Mesothelial cell of epicardium (in vitro differentiated cells): ENCODE measurements around the gene AJAP1. TPM values are rescaled to one million over a fixed set of nuclear protein-coding genes. Genes with fewer than 3 reads are reported as not detected.

Experiments used
- DNase-seq, 2 experiments: peaks; one replicate each; pipeline ENCODE4 v3.0.0; 2021; ENCODE audit warnings: low spot score in 2 of 2; ENCODE audit not compliant: unreplicated experiment in 2 of 2
- H3K27ac Mint-ChIP-seq: 2 replicates; pipeline ENCODE4 v1.8.0; 2021; ENCODE audit warnings: mixed read lengths
- H3K27me3 Mint-ChIP-seq: 2 replicates; pipeline ENCODE4 v1.8.0; 2021; ENCODE audit warnings: low read depth, mixed read lengths
- H3K36me3 Mint-ChIP-seq: 2 replicates; pipeline ENCODE4 v1.8.0; 2021; ENCODE audit warnings: mixed read lengths
- H3K4me1 Mint-ChIP-seq: 2 replicates; pipeline ENCODE4 v1.8.0; 2021; ENCODE audit warnings: mixed read lengths
- H3K4me3 Mint-ChIP-seq: 2 replicates; pipeline ENCODE4 v1.8.0; 2021; ENCODE audit warnings: mild to moderate bottlenecking, moderate library complexity, mixed read lengths
- H3K9me3 Mint-ChIP-seq: 2 replicates; pipeline ENCODE4 v1.8.0; 2021; ENCODE audit warnings: mixed read lengths
- total RNA-seq: library from RNA; stranded (reverse); gene quantifications from 3 replicates; pipeline ENCODE4 v1.2.1, GENCODE V29; 2021
- TF ChIP-seq, protein P1 (sequence below): fragments of 200-600 bp; sonication (generic); IDR thresholded peaks from one replicate; pipeline ENCODE4 v1.5.0; 2021; ENCODE audit warnings: antibody characterized with exemption; ENCODE audit not compliant: unreplicated experiment

The AJAP1 gene
- total RNA-seq, 1 donor from 2014 or later = 2.4 TPM

DNA sequence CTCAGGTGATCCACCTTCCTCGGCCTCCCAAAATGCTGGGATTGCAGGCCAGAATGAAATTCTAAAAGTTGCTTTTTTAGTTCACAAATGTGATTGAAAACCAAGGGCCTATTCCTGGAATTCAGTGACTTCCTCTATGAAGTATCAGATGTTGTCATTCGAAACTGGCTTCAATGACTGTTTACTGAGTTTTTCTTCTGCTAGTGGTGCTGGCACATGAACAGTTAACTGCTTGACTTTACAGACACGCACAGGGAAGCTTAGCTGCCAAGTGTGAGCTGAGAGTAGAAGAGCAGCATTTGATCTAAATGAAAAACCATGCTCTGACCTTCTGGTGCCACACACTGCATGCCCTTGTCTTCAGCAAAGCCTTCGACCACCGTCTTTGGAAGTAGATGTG lies 32.8 kb upstream of the AJAP1 start:
- no peaks in the 10 kb centered on the region for H3K4me1 Mint-ChIP-seq
- TF ChIP-seq, protein P1, sequence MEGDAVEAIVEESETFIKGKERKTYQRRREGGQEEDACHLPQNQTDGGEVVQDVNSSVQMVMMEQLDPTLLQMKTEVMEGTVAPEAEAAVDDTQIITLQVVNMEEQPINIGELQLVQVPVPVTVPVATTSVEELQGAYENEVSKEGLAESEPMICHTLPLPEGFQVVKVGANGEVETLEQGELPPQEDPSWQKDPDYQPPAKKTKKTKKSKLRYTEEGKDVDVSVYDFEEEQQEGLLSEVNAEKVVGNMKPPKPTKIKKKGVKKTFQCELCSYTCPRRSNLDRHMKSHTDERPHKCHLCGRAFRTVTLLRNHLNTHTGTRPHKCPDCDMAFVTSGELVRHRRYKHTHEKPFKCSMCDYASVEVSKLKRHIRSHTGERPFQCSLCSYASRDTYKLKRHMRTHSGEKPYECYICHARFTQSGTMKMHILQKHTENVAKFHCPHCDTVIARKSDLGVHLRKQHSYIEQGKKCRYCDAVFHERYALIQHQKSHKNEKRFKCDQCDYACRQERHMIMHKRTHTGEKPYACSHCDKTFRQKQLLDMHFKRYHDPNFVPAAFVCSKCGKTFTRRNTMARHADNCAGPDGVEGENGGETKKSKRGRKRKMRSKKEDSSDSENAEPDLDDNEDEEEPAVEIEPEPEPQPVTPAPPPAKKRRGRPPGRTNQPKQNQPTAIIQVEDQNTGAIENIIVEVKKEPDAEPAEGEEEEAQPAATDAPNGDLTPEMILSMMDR = no peak
- H3K9me3 Mint-ChIP-seq = no peaks in the 10 kb centered on the region
- DNase-seq = no peak
- no peak overlapping the region for H3K4me3 Mint-ChIP-seq
- H3K27me3 Mint-ChIP-seq = peaks cover 12% of the 10 kb centered on the region
- H3K27ac Mint-ChIP-seq = no peak overlapping the region
- no peaks in the 10 kb centered on the region for H3K36me3 Mint-ChIP-seq

DNA sequence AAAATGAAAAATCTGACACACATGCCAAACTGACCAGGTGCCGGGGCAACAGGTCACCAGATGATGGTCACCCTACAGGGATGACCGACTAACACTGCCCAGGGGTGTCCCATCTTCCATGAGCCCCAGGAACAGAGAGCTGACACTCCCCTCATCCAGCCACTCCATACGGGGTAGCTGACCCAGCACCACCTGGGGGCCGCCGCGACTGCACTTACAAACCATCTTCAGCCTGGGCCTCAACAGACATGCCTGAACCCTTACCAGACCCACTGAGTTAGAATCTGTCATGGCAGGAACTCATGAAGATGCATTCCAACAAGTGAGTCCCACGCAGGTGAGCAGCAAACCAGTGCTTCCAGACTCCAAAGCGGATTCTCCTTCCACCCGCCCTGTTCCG lies 31.6 kb upstream of the AJAP1 start:
- H3K4me1 Mint-ChIP-seq = no peaks in the 10 kb centered on the region
- H3K4me3 Mint-ChIP-seq = no peak overlapping the region
- peaks cover 23% of the 10 kb centered on the region for H3K27me3 Mint-ChIP-seq
- TF ChIP-seq, protein P1 = no peak
- no peaks in the 10 kb centered on the region for H3K36me3 Mint-ChIP-seq
- no peak for DNase-seq
- no peak overlapping the region for H3K27ac Mint-ChIP-seq
- no peaks in the 10 kb centered on the region for H3K9me3 Mint-ChIP-seq

DNA sequence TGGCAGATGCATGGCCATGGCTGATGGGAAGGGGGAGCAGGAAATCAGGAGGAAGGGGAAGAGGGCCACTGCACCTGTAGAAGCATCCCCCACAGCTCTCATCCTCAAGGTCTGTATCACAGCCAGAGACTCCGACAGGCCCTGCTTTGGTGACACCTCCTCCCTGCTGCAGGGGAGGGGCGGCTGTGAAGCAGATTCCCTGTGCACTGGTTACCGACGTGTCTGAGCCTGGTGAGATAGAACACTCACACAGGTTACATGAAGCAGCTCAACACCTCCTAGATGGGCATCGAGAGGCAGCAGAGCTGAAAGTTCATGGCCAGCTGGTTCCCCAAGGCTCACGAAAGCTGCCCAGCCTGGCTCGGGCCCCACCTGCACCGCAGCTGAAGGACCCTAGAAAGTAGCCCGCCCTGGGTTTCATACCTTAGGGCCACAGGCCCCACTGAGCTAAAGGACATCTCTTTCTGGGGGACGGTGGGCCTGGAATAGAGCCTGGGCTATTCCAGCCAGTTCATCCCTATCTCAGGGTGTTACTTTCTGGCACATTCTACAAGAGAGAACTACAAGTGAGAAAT lies 30.2 kb upstream of the AJAP1 start:
- H3K27ac Mint-ChIP-seq = no peak overlapping the region
- no peak overlapping the region for H3K4me3 Mint-ChIP-seq
- DNase-seq = no peak
- H3K27me3 Mint-ChIP-seq = peaks cover 27% of the 10 kb centered on the region
- TF ChIP-seq, protein P1 = no peak
- no peaks in the 10 kb centered on the region for H3K9me3 Mint-ChIP-seq
- H3K36me3 Mint-ChIP-seq = no peaks in the 10 kb centered on the region
- no peaks in the 10 kb centered on the region for H3K4me1 Mint-ChIP-seq

DNA sequence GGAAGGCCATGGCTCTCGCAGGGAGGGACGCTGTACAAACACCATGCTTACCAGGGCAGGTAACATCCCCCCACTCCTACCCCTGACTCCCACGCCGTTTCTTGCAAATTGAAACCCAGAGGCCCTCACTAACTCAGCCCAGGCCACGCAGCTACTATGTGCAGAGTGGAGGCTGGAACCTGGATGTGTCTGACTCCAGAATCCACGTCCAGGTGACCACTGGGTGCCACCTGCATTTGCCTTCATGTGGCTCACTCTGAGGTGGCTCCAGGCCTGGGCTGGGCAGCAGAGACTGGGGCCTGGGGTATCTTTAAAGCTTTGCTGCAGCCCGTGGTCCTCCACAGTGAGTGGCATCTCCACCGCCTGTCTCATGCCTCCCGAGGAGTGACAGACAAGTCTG lies 29.6 kb upstream of the AJAP1 start:
- H3K9me3 Mint-ChIP-seq = no peaks in the 10 kb centered on the region

DNA sequence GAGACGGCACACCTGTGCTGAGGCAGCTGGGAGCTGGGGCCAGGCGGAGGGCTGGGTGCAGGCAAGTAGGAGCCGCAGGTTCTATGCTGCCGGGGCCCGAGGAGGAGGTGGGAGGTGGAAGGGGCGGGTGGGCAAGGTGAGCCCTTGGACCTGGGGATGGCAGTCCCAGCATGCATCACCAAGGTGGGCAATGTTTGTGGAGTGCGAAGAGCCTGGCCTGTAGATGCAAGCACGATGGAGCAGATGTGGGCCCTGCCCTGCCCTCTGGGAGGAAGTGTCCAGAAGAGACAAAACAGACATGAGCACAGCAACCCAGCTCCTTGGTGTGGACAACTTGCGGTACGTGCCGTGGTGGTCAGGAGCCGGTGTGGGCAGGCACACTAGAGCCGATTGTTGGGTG lies 28.3 kb upstream of the AJAP1 start:
- Mint-ChIP-seq H3K4me1 (no peaks in the 10 kb centered on the region), H3K36me3 (no peaks in the 10 kb centered on the region), H3K27me3 (peaks cover 27% of the 10 kb centered on the region), H3K4me3 (no peak overlapping the region), H3K9me3 (no peaks in the 10 kb centered on the region), H3K27ac (no peak overlapping the region)
- no peak for DNase-seq
- TF ChIP-seq, protein P1 = no peak

More for the DNA sequence above, 29.6 kb upstream of the AJAP1 start:
- H3K27me3 Mint-ChIP-seq = peaks cover 27% of the 10 kb centered on the region
- H3K4me3 Mint-ChIP-seq = no peak overlapping the region
- H3K36me3 Mint-ChIP-seq = no peaks in the 10 kb centered on the region
- no peak overlapping the region for H3K27ac Mint-ChIP-seq
- no peak for DNase-seq
- no peaks in the 10 kb centered on the region for H3K4me1 Mint-ChIP-seq
- TF ChIP-seq, protein P1 = no peak
